UCSD-AML1 (cell line): ENCODE data around the gene PRR33.
A peak's percentile ranks its signal among the peaks of the same experiment; 100 is the strongest.

ENCODE experiments used
- DNase-seq: peaks from one replicate; lab custom pipeline; 2025; ENCODE audit not compliant: unreplicated experiment; lab: John Stamatoyannopoulos, UW

PRR33 gene

DNA sequence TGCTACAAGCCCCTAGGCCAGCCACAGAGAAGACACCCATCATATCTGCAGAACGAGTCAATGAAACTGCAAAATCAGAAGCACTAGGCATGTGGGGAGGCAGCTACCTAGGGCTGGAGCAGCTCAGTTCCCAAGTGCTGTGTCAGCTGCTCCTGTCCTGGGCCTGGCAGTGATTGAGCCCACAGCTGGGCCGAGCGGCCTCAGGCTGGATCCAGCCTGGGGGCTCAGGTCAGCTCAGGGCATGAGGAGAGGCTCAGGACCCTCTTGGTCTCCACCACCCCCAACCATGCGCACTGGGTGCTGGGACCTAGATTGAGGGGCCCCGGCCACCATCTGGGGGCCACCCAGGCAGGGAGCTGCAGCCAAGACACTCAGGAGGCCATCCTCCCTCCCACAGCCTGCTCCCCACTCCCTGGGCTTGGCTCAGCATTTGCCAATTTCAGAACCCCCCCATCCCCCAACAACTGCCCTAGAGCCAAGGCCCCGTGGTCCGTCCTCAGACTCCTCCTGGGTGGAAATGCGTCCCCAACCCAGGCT is 25.4 kb upstream of the PRR33 start:
- no peak for DNase-seq

GRCh38 chr11:1916132-1916985 is 24.7 kb upstream of the PRR33 start:
- DNase-seq = no peak

GRCh38 chr11:1915795-1916131 is 24.1 kb upstream of the PRR33 start:
- no peak for DNase-seq

DNA sequence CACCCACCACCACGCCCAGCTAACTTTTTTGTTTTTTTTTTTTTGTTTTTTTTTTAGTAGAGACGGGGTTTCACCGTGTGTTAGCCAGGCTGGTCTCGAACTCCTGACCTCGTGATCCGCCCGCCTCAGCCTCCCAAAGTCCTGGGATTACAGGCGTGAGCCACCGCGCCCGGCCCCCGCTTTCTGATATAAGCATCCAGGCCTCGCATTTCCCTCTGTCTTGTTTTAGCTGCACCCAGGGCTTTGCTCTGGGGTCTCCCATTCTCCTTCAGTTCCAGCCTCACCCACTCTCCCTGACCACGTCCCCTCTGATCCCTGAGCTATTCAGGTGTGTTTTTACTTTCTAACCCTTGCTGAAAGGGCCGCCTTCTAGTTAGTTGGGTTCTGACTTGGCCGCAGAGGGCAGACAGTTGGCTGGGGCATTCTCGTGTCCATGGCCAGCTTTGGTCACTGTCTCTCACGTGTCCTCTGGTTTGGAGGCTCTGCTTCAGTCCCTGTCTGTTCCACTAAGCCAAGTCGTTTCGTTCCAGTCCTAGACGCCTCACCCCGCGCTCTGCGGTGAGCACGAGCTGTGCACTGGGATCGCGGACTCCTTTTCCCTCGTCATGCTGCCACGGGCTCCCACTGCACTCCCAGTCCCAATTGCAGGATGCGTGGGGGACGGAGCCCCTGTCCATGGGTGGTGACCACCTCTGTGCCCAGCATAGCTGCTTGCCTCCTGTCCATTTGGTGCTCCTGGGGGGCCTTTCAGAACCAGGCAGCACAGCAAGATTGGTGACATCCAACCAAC is 21.8 kb upstream of the PRR33 start:
- DNase-seq = no peak

GRCh38 chr11:1912289-1912878 is 20.7 kb upstream of the PRR33 start:
- no peak for DNase-seq

DNA sequence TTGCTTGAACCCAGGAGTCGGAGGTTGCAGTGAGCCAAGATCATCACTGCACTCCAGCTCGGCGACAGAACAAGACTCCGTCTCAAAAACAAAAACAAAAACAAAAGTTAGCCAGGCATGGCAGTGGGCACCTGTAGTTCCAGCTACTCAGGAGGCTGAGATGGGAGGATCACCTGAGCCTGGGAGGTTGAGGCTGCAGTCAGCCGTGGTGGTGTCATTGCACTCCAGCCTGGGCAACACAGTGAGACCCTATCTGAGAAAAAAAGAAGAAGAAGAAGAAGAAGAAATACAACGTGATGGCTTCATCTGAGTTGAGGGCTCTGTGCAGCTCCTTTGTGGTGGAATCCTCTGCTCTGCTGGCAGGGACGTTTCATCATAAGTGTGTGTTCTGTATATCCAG is 17.8 kb upstream of the PRR33 start:
- DNase-seq = no peak

DNA sequence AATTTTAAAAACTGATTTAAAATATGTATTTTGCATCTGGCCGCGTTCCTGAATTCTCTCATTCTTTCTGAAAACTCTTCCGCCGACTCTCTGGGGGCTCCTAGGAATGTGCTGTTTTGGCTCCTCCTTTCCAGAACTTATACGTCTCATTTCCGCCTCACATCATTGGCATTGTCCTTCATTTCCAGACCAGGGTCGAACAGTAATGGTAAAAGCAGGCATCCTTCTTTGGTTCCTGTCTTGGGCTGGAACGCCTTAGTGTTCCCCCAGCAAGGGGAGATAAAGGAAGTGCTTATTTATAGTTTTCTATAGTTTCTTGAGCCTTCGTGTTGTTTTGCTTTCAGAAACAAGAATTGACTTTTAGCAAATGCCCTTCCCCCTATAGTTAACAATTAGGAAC is 16.9 kb upstream of the PRR33 start:
- no peak for DNase-seq

DNA sequence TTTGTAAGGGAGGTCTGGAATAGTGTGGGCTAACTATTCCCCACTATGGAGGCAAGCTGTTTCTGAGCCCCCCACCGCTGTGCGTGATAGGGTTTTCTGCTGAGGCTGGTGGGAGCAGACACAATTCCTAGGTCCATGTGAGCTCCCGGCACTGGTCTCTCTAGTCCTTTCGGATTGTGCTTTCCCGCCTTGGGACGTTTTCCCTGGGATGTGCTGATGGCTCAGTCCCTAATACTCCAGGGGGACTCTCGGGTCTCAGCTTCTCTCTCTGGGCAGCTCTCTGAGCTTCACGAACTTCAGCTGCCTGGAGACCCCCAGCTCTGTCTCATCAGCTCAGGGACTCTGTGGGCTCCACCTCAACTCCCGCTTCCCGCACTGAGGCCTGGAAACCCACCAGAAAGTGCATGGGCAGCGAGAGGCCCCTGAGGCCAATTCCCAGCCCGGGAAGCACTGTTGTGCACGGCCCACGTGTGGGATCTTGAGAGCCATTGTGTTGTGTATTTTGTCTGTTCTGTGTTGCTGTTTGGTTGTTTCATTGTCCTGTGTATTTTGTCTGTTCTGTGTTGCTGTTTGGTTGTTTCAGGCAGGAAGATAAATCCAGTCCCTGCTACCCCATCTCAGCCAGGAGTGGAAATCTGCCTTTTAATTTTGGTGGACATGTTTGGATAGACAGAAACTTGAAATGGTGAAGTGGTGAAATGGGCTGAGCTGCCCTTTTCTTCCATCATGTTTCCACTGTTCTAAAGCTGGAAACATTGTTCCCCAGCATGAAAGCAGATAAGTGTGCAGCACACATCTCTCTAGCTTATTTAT is 15.1 kb upstream of the PRR33 start:
- no peak for DNase-seq

GRCh38 chr11:1906181-1906580 is 14.5 kb upstream of the PRR33 start:
- DNase-seq = no peak

DNA sequence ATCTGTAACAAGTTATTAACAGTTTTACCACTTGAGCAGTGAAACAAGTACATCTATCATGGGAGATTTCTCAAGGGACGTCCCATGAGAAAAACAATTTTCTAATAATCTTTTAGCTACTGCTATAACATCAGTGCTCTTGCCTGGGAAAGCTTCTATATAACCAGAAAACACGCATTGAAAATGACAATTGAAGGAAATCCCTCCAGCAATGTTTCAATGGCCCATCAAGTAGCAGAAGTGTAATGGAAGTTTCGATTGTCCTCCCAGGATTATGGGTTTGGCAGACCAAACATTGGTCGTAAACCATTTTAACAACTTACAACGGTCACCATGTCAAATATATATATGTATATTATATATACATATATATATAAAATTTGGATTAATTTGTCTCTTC is 8.0 kb upstream of the PRR33 start:
- no peak for DNase-seq

DNA sequence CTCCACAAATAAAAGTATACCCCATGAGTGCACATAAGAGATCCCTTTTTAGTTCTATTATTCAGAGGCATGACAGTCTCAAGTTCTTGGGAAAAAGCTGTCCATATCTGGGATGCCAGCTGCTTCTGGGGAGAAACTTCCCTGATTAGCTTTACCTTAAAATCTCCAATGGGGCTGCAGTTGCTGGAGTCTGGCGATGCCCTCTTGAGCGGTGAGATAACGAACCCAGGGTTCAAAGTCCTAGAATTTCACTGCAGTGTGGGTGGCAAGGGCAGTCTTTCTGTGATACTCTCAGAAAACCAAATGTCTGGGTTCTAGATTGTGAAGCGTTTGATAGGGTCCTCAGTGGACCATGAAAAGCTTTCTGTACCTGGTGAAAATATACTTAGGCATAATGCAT is 7.4 kb upstream of the PRR33 start:
- DNase-seq = no peak

GRCh38 chr11:1896923-1897322 is 5.2 kb upstream of the PRR33 start:
- peak; percentile 82 for DNase-seq

GRCh38 chr11:1896468-1896867 is 4.8 kb upstream of the PRR33 start:
- DNase-seq = no peak

DNA sequence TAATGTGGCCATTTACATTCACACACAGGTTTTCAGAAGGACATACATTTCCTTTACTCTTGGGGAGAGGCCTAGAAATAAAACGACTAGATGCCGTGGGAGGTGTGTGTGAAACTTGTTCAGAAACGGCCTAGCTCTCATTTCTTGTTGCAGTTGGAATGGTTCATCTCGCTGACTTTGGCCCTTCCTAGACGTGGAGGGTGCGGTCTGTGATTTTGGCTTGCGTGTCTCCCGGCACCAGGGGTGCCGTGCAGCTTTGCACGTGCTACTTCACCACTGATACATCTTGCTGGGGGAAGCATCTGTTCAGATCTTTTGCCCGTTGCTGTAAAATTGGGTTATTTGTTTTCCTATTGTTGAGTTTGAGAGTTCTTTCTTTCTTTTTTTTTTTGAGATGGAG is 3.1 kb upstream of the PRR33 start:
- DNase-seq = no peak

- DNase-seq = no peak
Observed at GRCh38 chr11:1893581-1894359, 2.1 kb upstream of the PRR33 start.

- DNase-seq = no peak
Observed at GRCh38 chr11:1892558-1892957, 863 bp upstream of the PRR33 start.

DNA sequence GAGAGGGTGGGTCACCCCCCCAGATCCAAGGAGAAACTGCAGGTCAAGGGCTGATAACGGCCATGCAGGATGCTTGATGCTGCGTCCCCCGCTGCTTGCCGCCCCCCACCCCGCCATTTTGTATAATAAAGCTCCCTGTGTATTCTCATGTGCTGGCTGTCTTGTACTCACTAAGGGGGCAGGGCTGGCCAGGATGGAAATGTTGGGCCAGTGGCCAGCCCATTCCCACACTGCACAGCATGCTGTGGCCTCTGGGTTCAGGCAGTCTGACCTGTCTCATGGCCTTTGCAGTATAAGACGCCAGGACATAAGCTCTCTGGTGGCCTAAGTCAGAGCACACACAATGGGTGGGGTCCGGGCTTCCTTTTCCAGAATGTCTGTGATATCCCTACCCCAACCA is 421 bp upstream of the PRR33 start:
- DNase-seq = no peak

- peak; percentile 69 for DNase-seq
Observed at GRCh38 chr11:1890856-1891830, 552 bp downstream of the PRR33 start.
